CD4-positive, alpha-beta T cell treated with Interleukin-1 beta for 1 hour (primary cell): Measurements from ENCODE around the gene JTB.

ENCODE experiments used
- DNase-seq, 2 donors: peaks; one replicate each; pipeline ENCODE4 v3.0.0-alpha.2; 2020 to 2022

The JTB gene

DNA sequence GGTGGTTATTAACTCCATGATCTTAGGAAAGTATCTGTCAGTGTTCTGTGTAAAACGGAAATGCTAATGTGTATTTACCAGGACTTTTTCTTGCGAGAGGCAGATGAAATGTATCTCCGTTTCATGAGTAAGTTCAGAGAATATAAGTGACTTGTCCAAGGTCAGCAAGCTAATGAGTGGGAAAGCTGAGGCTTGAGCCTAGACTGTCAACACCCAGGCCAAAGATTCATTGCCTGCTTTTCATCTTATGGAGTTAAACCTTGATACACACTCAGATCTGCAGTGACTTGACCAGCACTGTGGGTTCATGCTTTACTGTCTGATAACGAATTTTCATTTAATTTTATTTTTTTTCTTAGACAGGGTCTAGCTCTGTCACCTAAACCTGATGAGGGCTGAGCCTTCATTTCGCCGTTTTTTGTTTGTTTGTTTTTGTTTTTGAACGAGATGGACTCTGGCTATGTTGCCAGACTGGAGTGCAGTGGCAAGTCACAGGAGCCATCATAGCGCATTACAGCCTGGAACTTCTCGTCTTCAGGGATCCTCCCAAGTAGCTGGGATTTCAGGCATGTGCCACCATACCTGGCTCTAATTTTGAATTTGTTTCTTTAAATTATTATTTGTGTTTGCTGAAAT, 918 bp upstream of the JTB start:
- DNase-seq, result no peak

DNA sequence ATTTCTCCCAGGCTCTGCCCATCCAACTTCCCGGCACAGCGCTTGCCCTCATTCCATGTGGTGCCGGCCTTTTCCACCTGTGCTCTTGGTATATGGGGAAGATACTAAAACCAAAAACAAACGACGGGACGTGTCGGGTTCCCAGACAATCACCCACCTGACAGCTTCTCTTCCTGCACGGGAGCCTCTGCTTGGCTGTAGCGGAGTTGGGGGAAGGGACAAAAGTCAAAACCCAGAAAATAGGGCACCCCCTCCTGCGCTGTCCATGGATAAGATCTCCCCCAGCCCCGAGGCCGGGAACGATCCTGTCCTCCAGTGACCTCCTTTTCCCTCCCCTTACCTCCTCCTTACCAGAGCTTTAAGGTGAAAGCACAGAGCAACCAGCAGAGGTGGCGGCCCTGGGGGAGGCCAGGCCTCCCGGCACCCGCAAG, 640 bp downstream of the JTB start:
- no peak for DNase-seq

- no peak for DNase-seq
Measured at GRCh38 chr1:153973525-153973924, 3.9 kb downstream of the JTB start.

- no peak for DNase-seq
Measured at GRCh38 chr1:153973071-153973470, 4.4 kb downstream of the JTB start.

- no peak for DNase-seq
Measured at GRCh38 chr1:153970346-153970745, 7.1 kb downstream of the JTB start.

DNA sequence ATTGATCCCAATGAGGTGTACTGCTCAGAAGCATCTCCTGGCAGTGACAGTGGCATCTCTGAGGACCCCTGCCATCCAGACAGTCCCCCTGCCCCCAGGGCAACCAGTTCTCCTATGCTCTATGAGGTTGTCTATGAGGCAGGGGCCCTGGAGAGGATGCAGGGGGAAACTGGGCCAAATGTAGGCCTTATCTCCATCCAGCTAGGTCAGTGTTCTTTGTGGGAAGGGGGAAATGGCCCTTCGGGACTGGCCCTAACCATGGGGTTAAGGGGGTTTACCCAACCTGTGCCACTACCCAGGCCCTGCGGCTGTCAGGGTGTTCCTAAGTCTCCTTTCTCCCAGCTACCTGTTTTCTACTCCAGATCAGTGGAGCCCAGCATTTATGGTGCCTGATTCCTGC, 8.5 kb downstream of the JTB start:
- no peak for DNase-seq

DNA sequence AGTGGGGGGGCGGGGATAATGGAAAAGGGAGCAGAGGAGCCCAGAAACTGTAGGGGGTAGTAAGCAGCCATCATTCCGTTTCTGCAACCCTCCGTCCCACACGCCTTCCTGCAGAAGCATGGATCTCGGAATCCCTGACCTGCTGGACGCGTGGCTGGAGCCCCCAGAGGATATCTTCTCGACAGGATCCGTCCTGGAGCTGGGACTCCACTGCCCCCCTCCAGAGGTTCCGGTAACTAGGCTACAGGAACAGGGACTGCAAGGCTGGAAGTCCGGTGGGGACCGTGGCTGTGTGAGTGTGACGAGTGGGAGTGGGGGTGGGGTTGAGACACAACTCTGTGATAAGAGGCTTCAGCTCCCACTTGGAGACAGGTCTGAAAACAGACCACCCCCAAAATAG, 9.1 kb downstream of the JTB start:
- DNase-seq, result no peak

DNA sequence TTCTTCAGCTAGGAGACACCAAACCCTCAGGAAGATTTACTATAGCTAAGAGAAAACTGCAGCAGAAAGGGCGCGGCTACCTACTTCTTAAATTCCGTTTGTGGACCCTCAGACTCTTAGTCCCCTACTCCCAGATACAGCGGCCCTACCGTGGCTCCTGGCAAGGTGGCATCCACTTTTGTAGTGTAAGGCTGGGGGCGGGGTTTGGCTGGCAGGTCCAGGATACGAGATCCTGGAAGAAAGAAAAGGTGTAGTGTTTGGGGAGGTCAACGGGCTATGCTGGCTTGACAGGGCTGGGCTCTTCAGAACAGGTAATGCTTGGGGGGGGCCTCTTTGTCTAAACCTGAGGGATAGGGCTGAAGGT, 9.5 kb downstream of the JTB start:
- DNase-seq, result no peak

GRCh38 chr1:153967107-153967999, 10.1 kb downstream of the JTB start, which contains the start of gene CREB3L4:
Gene CREB3L4, plus strand, starts transcription at chr1:153967902. Its CDS starts 624 bp downstream, at chr1:153968526.
- peak; percentile 90 for DNase-seq

GRCh38 chr1:153963850-153964331, 13.6 kb downstream of the JTB start:
- DNase-seq, result no peak

DNA sequence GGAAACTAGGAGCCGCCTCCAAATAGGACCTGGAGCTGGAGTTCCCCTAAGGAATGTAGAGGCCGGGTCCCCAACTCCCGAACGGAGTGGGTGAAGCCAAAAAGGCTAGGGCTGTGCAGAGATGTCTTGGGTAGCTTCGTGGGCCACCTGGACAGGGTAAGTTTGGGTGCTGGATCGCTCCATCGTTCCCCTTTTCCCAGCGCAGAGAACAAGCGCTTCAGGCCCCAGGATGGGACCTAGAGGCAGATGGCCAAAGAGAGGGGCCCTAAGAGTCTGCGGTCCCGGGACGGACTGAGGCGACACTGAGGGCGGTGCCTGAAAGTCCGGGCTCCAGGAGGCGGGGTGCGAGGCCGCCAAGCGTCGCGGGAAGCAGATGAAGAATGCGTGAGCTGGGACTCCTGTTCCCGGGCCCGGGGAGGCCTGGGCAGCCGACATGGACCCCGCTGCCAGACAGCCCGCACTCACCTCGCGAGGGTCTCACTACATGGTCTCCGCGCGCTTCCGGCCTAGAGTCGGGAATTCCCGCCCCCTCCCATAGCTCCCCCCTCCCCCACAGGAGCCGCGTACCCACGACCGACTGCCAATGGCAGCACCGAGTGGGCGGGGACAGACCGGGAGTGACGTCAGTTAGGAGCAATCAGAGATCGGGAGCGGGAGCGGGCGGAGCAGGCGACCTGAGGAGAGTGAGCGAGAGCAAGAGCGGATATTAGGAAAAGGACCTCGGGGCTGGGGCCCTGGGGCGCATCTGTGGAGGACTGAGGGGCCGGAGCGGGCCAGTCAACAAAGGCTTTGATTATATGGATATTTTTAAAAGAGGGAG, 14.2 kb downstream of the JTB start, which contains the start of gene SLC39A1:
TSS of gene SLC39A1 (minus strand) at position 508 of the 820 bp plus-strand sequence. CDS start 822 bp downstream, outside the sequence.
- peak; percentile 92 to 93 for DNase-seq

- peak in 1 of 2 donors; percentile 34 for DNase-seq
Measured at GRCh38 chr1:153962088-153963029, 15.1 kb downstream of the JTB start.

DNA sequence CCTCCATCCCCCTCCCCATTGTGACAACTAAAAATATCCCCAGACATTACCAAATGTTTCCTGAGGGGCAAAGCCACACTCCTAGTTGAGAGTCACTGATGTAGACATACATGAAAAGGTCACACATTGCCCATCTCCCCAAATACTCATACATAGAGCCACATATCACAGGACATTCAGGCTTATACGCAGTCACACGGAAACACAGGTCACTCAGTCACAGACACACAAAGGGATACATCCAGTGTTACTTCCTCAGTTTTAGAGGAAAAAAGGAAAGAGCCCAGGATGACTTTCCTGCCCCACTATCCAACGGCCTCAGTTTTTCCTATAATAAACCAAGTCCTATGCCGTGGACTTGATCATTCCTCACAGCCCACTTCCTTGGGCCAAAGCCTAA, 16.1 kb downstream of the JTB start:
- no peak for DNase-seq

DNA sequence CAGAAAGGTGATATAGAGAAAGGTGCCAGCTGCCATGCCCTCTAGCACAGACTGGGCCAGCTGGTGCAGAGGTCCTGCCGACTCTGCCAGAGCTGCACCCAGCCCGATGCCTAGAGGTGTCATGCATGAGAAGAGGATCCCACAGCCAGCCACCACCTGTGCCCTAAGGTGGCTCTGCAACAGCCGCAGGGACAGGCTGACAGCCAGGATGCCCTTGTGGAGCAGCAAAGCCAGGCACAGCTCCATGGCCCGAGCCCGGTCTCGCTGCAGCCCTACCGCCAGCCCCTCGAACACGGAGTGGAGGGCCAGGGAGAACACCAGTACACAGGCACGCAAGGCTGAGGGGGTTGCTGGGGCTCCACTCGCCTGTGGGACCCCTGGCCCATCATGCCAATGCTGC, 17.3 kb downstream of the JTB start:
- no peak for DNase-seq

DNA sequence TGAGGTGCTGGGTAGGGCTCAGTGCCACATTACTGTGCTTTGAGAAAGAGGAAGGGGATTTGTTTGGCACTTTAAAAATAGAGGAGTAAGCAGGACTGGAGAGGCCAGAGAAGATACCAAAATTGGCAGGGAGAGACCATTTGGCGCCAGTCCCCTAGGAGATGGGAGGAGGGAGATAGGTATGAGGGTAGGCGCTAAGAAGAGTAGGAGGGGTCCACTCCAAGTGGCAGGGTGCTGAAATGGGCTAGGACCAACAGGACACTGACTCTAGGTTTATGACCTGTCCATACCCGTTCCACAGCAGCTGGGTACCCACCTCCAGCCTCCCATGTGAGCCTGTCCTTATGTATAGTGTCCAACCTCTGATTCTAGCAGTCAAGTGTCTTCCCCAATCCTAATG, 18.0 kb downstream of the JTB start:
- no peak for DNase-seq

DNA sequence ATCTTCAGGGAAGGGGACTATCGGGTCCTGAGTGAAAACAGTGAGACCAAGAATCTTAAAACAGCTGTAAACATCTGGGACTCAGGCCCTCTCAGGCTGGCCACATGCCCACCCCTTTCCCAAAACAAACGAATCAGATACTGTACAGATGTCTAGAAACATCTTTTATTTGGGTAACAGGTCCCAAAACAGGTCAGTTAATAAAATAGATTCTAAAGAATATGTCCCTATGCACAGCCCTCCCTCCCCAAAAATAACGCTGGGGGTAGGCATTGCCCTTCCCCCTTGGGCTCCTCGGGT, 18.6 kb downstream of the JTB start:
- no peak for DNase-seq

DNA sequence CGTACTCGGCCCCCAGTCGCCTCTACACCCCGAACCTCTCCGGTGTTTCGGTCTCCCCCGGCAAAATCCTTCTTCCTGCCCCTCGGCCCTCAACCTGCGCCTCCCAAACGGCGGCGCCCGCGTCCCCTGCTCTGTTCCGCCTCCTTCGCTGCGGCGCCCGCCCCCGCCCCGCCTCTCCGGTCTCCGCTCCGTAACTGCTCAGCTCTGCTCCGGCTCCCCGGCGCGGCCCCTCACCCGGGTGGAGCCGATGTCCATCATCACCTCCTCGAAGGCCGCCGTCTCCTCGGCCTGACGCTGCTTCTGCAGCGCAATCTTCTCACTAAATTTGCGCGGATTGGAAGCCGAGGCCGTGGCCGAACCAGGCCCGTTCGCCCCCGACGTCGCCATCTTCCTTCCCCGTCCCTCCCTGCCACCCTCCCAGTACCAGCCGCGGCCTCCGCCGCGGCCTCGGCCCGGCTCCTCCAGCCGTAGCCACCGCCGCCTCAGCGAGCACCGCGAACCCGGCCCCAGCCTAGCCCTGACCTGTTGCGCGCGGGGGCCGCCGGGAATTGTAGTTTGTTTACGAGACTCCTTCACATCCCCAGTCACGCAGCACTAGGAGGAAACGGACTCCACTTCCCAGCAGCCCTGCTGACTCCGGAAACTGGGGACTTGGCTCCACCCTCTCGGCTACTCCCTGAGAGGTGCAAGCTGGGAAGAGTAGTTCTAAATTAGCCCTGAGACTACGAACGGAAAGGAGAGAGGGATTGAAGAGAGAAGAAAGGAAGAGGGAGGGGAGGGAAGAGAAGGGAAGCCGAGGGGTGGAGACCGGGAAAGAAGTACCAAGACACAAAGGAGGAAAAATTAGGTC, 19.1 kb downstream of the JTB start, which contains the start of gene CRTC2:
TSS of gene CRTC2 (minus strand) at position 502 of the 850 bp plus-strand sequence. CDS start at position 387, 115 bp downstream.
- DNase-seq, result peak; percentile 98

DNA sequence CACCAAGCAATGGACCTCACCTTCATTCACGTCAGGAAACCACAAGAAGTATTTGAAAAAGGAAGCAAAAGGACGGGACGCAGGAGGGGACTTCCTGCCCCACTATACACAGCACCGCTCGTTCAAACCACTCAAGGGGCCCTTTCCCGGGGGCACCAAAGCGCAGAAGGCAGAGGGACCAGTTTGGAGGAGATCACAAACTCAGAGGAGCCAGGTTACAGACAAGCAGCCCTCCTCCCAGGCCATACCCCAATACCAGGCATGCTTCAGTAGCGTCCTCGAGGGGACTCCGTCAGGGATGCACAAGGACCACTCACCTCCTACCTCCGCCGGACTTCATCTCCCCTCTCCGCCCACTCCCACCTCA, 19.7 kb downstream of the JTB start:
- DNase-seq, result peak; percentile 32 to 64

GRCh38 chr1:153956997-153957715, 20.3 kb downstream of the JTB start:
- no peak for DNase-seq

DNA sequence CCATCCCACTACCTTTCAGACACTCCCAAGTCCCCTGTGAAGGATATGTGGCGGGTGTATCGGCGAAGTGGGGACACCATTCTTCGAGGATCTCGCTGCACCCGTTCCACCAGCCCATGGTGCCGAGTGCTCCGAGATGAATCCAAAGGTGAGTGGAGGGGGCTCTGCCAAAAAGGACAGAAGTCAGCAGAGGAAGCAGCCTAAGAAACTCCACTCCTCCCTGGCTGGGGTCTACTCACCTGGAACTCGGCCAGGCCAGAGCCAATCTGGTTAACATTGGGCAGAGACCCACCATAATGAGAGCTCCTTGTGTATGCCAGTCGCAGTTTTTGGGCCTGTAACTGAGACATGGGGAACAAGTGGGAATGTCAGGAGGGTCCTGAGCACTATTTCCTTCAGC, 22.6 kb downstream of the JTB start:
- DNase-seq, result no peak
